OCI-LY3 (cell line): ENCODE results near the gene PIEZO2.

Experiments used
- H2AFZ ChIP-seq: fragments of 200-600, 300-600 bp; shearing (Covaris generic); 2 replicates; pipeline ENCODE4 v1.6.0; 2014; ENCODE audit warnings: antibody characterized with exemption, low read depth, low read length
- H3K27ac ChIP-seq: fragments of 200-600, 300-600 bp; sonication (generic); 2 replicates; pipeline ENCODE4 v1.5.1; 2014; ENCODE audit warnings: mild to moderate bottlenecking, low read length, moderate library complexity, mixed read lengths
- H3K27me3 ChIP-seq: fragments of 200-600, 300-600 bp; sonication (generic); 2 replicates; pipeline ENCODE4 v1.6.1; 2014; ENCODE audit warnings: low read depth, low read length, mixed read lengths
- H3K36me3 ChIP-seq: fragments of 200-600, 300-600 bp; sonication (generic); replicated peaks from 2 replicates; pipeline ENCODE3; 2014; ENCODE audit warnings: low read depth, low read length, mixed read lengths
- H3K4me1 ChIP-seq: fragments of 300-600, 200-600 bp; sonication (generic); 2 replicates; pipeline ENCODE4 v1.6.1; 2014; ENCODE audit warnings: low read length, mixed read lengths
- H3K4me2 ChIP-seq: fragments of 200-600, 300-600 bp; sonication (generic); 2 replicates; pipeline ENCODE4 v1.6.1; 2014; ENCODE audit warnings: low read length, mixed read lengths
- H3K4me3 ChIP-seq: fragments of 300-600, 200-600 bp; sonication (generic); 2 replicates; pipeline ENCODE4 v1.5.1; 2014; ENCODE audit warnings: antibody characterized with exemption, mild to moderate bottlenecking, low read length, moderate library complexity
- H3K79me2 ChIP-seq: fragments of 300-600, 200-600 bp; shearing (Covaris generic); 2 replicates; pipeline ENCODE4 v1.6.1; 2014; ENCODE audit warnings: mild to moderate bottlenecking, low read length, mixed read lengths
- H3K9ac ChIP-seq: fragments of 300-600, 200-600 bp; shearing (Covaris generic); 2 replicates; pipeline ENCODE4 v1.6.0; 2014; ENCODE audit warnings: mild to moderate bottlenecking, low read length, moderate library complexity
- H3K9me3 ChIP-seq: fragments of 200-600, 300-600 bp; shearing (Covaris generic); 2 replicates; pipeline ENCODE4 v1.6.1; 2014; ENCODE audit warnings: low read length, mixed read lengths; ENCODE audit not compliant: insufficient read depth
- H4K20me1 ChIP-seq: fragments of 200-600, 300-600 bp; sonication (generic); 2 replicates; pipeline ENCODE4 v1.6.1; 2016; ENCODE audit warnings: low read length, mixed read lengths; ENCODE audit not compliant: insufficient read depth
- CTCF ChIP-seq: fragments of 200-600, 300-600 bp; sonication (generic); IDR thresholded peaks from 2 replicates; pipeline ENCODE4 v1.5.1; 2014; ENCODE audit warnings: antibody characterized with exemption, low read length, low read depth
- EZH2phosphoT487 ChIP-seq: fragments of 200-600 bp; shearing (Covaris generic); IDR thresholded peaks from 2 replicates; pipeline ENCODE4 v1.6.1; 2018; ENCODE audit warnings: antibody characterized with exemption, mixed run types, low read depth

Gene PIEZO2

GRCh38 chr18:11096411-11096810 is 53.0 kb downstream of the PIEZO2 start:
- H3K79me2 ChIP-seq: no peaks in the 10 kb centered on the region
- no peak overlapping the region for H3K27ac ChIP-seq
- H3K4me2 ChIP-seq: no peak overlapping the region
- no peaks in the 10 kb centered on the region for H3K4me1 ChIP-seq
- H2AFZ ChIP-seq: no peak overlapping the region
- no peak overlapping the region for H3K9ac ChIP-seq
- no peak overlapping the region for H3K4me3 ChIP-seq
- H3K9me3 ChIP-seq: no peaks in the 10 kb centered on the region
- no peaks in the 10 kb centered on the region for H3K27me3 ChIP-seq
- H3K36me3 ChIP-seq: no peaks in the 10 kb centered on the region
- no peak for TF ChIP-seq CTCF
- no peak for TF ChIP-seq EZH2phosphoT487
- no peaks in the 10 kb centered on the region for H4K20me1 ChIP-seq

DNA sequence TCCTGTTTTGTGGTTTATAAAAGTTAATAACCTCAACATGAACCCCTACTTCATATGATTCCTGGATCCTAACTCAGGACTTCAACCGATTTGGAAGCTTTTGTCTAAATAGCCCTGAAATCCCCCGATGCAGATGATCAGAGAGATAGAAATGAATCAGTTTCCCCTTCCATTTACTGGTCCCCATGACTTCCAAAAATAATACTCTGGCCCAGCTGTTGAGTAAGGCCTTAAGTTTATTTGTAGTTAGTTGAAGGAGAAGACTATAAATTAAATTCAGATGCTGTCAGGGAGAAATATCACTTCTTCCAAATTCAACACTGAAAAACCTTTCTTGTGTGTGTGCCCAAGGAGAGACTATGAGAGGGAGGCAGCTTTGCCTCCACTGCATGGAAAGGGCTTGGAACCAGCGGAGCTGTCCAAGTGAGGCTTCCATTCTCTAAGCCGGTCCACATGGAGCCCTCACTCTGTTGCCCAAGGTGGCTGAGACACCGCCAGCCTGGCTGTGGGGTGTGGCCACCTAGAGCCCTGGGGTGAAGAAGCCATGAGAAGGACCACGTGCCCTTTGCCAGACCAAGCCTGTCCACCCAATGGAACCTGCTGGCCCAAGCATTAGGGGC is 53.6 kb downstream of the PIEZO2 start:
- no peak overlapping the region for H3K9ac ChIP-seq
- H3K79me2 ChIP-seq: no peaks in the 10 kb centered on the region
- H4K20me1 ChIP-seq: no peaks in the 10 kb centered on the region
- no peak overlapping the region for H3K4me3 ChIP-seq
- H3K36me3 ChIP-seq: no peaks in the 10 kb centered on the region
- H3K4me1 ChIP-seq: no peaks in the 10 kb centered on the region
- H3K4me2 ChIP-seq: no peak overlapping the region
- TF ChIP-seq CTCF (no peak), EZH2phosphoT487 (no peak)
- H3K9me3 ChIP-seq: no peaks in the 10 kb centered on the region
- H3K27ac ChIP-seq: no peak overlapping the region
- H3K27me3 ChIP-seq: no peaks in the 10 kb centered on the region
- no peak overlapping the region for H2AFZ ChIP-seq

GRCh38 chr18:11095211-11095610 is 54.2 kb downstream of the PIEZO2 start:
- Histone ChIP-seq H3K4me1 (no peaks in the 10 kb centered on the region), H3K79me2 (no peaks in the 10 kb centered on the region), H3K27me3 (no peaks in the 10 kb centered on the region), H3K4me2 (no peak overlapping the region), H3K9ac (no peak overlapping the region), H4K20me1 (no peaks in the 10 kb centered on the region), H3K27ac (no peak overlapping the region), H2AFZ (no peak overlapping the region), H3K9me3 (no peaks in the 10 kb centered on the region), H3K4me3 (no peak overlapping the region), H3K36me3 (no peaks in the 10 kb centered on the region)
- TF ChIP-seq CTCF: no peak
- no peak for TF ChIP-seq EZH2phosphoT487

DNA sequence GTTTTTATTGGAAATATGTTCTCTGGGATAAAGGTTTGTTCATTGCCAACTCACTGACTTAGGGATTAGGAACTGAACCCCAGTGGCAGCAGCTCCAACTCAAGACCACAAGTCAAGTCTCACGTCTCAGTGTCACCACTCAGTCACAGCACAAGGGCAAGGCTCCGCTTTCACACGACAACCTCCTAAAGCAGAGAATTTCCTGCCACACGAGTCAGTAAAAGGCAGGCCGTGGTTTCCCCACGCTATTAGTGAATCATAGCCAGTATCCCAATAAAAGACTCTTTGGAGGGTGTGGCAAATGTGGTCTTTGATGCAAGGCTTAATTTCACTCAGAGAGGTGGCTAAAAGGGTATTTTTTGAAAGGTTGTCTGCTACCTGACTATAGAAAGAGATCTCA is 57.6 kb downstream of the PIEZO2 start:
- Histone ChIP-seq H3K9ac (no peak overlapping the region), H3K27ac (no peak overlapping the region), H3K4me1 (no peaks in the 10 kb centered on the region), H3K79me2 (no peaks in the 10 kb centered on the region), H3K27me3 (no peaks in the 10 kb centered on the region), H3K36me3 (no peaks in the 10 kb centered on the region), H3K4me2 (no peak overlapping the region), H3K4me3 (no peak overlapping the region), H3K9me3 (no peaks in the 10 kb centered on the region), H4K20me1 (no peaks in the 10 kb centered on the region), H2AFZ (no peak overlapping the region)
- TF ChIP-seq EZH2phosphoT487 (no peak), CTCF (no peak)
